Mononuclear cell (primary cell): ENCODE data around the gene GTPBP2. TPM values are rescaled to one million over a fixed set of nuclear protein-coding genes. Genes with fewer than 3 reads are reported as not detected.
"Not testable (repeated sequence)": the region's sequence is repeated elsewhere in the genome, so short reads cannot be mapped to it uniquely, and the experiment has no call there.

Experiments used
- H3K27me3 ChIP-seq: 2 replicates; pipeline ENCODE4 v1.6.0; 2011; ENCODE audit warnings: low read length, control low read depth; ENCODE audit not compliant: insufficient read depth
- H3K4me1 ChIP-seq: 2 replicates; pipeline ENCODE4 v1.5.1; 2011; ENCODE audit warnings: mild to moderate bottlenecking, low read length, control low read depth; ENCODE audit not compliant: insufficient read depth
- H3K4me3 ChIP-seq: 2 replicates; pipeline ENCODE4 v1.5.1; 2011; ENCODE audit warnings: mild to moderate bottlenecking, low read length, moderate library complexity
- H3K9me3 ChIP-seq: 2 replicates; pipeline ENCODE4 v1.5.1; 2011; ENCODE audit warnings: low read depth, mild to moderate bottlenecking, control low read depth, low read length
- total RNA-seq: library from RNA; depleted of rRNA; stranded (reverse); fragments of >200 nt; gene quantifications from one replicate; pipeline ENCODE4 v1.2.3, GENCODE V29; 2012

GTPBP2 gene
- total RNA-seq, 1 donor: 31.7 TPM

GRCh38 chr6:43621078-43621835 is 7.8 kb downstream of the GTPBP2 start:
- Histone ChIP-seq H3K4me3 (no peak overlapping the region), H3K4me1 (peaks cover 5% of the 10 kb centered on the region), H3K27me3 (no peaks in the 10 kb centered on the region), H3K9me3 (no peaks in the 10 kb centered on the region)

GRCh38 chr6:43616725-43617472 is 12.2 kb downstream of the GTPBP2 start:
- H3K9me3 ChIP-seq: no peaks in the 10 kb centered on the region

GRCh38 chr6:43614396-43614730 is 14.7 kb downstream of the GTPBP2 start:
- Histone ChIP-seq H3K27me3 (no peaks in the 10 kb centered on the region), H3K4me1 (no peaks in the 10 kb centered on the region), H3K4me3 (no peak overlapping the region), H3K9me3 (no peaks in the 10 kb centered on the region)

More at GRCh38 chr6:43616725-43617472, 12.2 kb downstream of the GTPBP2 start:
- H3K27me3 ChIP-seq: no peaks in the 10 kb centered on the region
- H3K4me3 ChIP-seq: no peak overlapping the region
- no peaks in the 10 kb centered on the region for H3K4me1 ChIP-seq

- H3K9me3 ChIP-seq: no peaks in the 10 kb centered on the region
- no peaks in the 10 kb centered on the region for H3K27me3 ChIP-seq
- no peak overlapping the region for H3K4me3 ChIP-seq
- peaks cover 2% of the 10 kb centered on the region for H3K4me1 ChIP-seq
Observed at GRCh38 chr6:43613721-43614395, 15.2 kb downstream of the GTPBP2 start.

GRCh38 chr6:43610431-43610830 is 18.6 kb downstream of the GTPBP2 start:
- Histone ChIP-seq H3K27me3 (no peaks in the 10 kb centered on the region), H3K9me3 (no peaks in the 10 kb centered on the region), H3K4me1 (peaks cover 9% of the 10 kb centered on the region), H3K4me3 (no peak overlapping the region)

- Histone ChIP-seq H3K9me3 (no peaks in the 10 kb centered on the region), H3K4me3 (no peak overlapping the region), H3K4me1 (peaks cover 9% of the 10 kb centered on the region), H3K27me3 (no peaks in the 10 kb centered on the region)
Observed at GRCh38 chr6:43609402-43609801, 19.7 kb downstream of the GTPBP2 start.

GRCh38 chr6:43608807-43609206 is 20.3 kb downstream of the GTPBP2 start:
- no peaks in the 10 kb centered on the region for H3K27me3 ChIP-seq
- no peaks in the 10 kb centered on the region for H3K9me3 ChIP-seq
- peaks cover 9% of the 10 kb centered on the region for H3K4me1 ChIP-seq
- no peak overlapping the region for H3K4me3 ChIP-seq

- Histone ChIP-seq H3K9me3 (no peaks in the 10 kb centered on the region), H3K4me3 (no peak overlapping the region), H3K27me3 (no peaks in the 10 kb centered on the region), H3K4me1 (peaks cover 9% of the 10 kb centered on the region)
Observed at GRCh38 chr6:43608310-43608763, 20.7 kb downstream of the GTPBP2 start.

- Histone ChIP-seq H3K27me3 (no peaks in the 10 kb centered on the region), H3K4me1 (peaks cover 9% of the 10 kb centered on the region), H3K9me3 (no peaks in the 10 kb centered on the region), H3K4me3 (no peak overlapping the region)
Observed at GRCh38 chr6:43606019-43606418, 23.0 kb downstream of the GTPBP2 start.

GRCh38 chr6:43604174-43604573 is 24.9 kb downstream of the GTPBP2 start:
- Histone ChIP-seq H3K27me3 (no peaks in the 10 kb centered on the region), H3K4me1 (peaks cover 9% of the 10 kb centered on the region), H3K4me3 (no peak overlapping the region), H3K9me3 (no peaks in the 10 kb centered on the region)

- no peaks in the 10 kb centered on the region for H3K4me1 ChIP-seq
- H3K9me3 ChIP-seq: no peaks in the 10 kb centered on the region
- H3K4me3 ChIP-seq: no peak overlapping the region
- H3K27me3 ChIP-seq: no peaks in the 10 kb centered on the region
Observed at GRCh38 chr6:43600595-43600994, 28.5 kb downstream of the GTPBP2 start.

GRCh38 chr6:43593938-43594337 is 35.1 kb downstream of the GTPBP2 start:
- no peaks in the 10 kb centered on the region for H3K27me3 ChIP-seq
- no peaks in the 10 kb centered on the region for H3K4me1 ChIP-seq
- H3K9me3 ChIP-seq: no peaks in the 10 kb centered on the region
- H3K4me3 ChIP-seq: no peak overlapping the region

GRCh38 chr6:43589564-43589963 is 39.5 kb downstream of the GTPBP2 start:
- H3K27me3 ChIP-seq, H3K9me3 ChIP-seq, H3K4me1 ChIP-seq, H3K4me3 ChIP-seq: not testable (repeated sequence)

- no peaks in the 10 kb centered on the region for H3K9me3 ChIP-seq
- peaks cover 15% of the 10 kb centered on the region for H3K4me1 ChIP-seq
- no peak overlapping the region for H3K4me3 ChIP-seq
- H3K27me3 ChIP-seq: no peaks in the 10 kb centered on the region
Observed at GRCh38 chr6:43588194-43588593, 40.9 kb downstream of the GTPBP2 start.

- Histone ChIP-seq H3K27me3 (no peaks in the 10 kb centered on the region), H3K4me1 (peaks cover 15% of the 10 kb centered on the region), H3K9me3 (no peaks in the 10 kb centered on the region), H3K4me3 (no peak overlapping the region)
Observed at GRCh38 chr6:43584892-43585570, 44.0 kb downstream of the GTPBP2 start.
